GM23338 (cell line): ENCODE results near the gene LPP. TPM values are rescaled to one million over a fixed set of nuclear protein-coding genes. Genes with fewer than 3 reads are reported as not detected.

Source experiments
- ATAC-seq: fragments of 200-7000 bp; cut with Tn5 transposase; 3 replicates; pipeline ENCODE4 v1.9.1; 2020
- DNase-seq: peaks from one replicate; pipeline ENCODE4 v3.0.0-alpha.2; 2015; ENCODE audit warnings: low spot score
- H2AFZ ChIP-seq: fragments of 200-600 bp; sonication (generic); 2 replicates; pipeline ENCODE4 v1.8.0; 2016; ENCODE audit warnings: antibody characterized with exemption, mild to moderate bottlenecking, moderate library complexity
- H3F3A ChIP-seq: fragments of 200-600 bp; sonication (generic); replicated peaks from 2 replicates; pipeline ENCODE4 v1.8.0; 2017; ENCODE audit warnings: antibody characterized with exemption, mixed run types, low read depth
- H3K27ac ChIP-seq: fragments of 200-600 bp; sonication (generic); 2 replicates; pipeline ENCODE4 v1.6.1; 2016; ENCODE audit warnings: low read depth
- H3K27me3 ChIP-seq: fragments of 200-600 bp; sonication (generic); 2 replicates; pipeline ENCODE4 v1.8.0; 2016; ENCODE audit warnings: mild to moderate bottlenecking, mixed run types, moderate library complexity; ENCODE audit not compliant: insufficient read depth
- H3K36me3 ChIP-seq: fragments of 200-600 bp; sonication (generic); 2 replicates; pipeline ENCODE4 v1.8.0; 2016; ENCODE audit warnings: mild to moderate bottlenecking; ENCODE audit not compliant: insufficient read depth
- H3K4me1 ChIP-seq: fragments of 200-600 bp; sonication (generic); 2 replicates; pipeline ENCODE4 v1.8.0; 2016; ENCODE audit warnings: mild to moderate bottlenecking, moderate library complexity; ENCODE audit not compliant: insufficient read depth
- H3K4me2 ChIP-seq: fragments of 200-600 bp; sonication (generic); 2 replicates; pipeline ENCODE4 v1.7.1; 2017; ENCODE audit warnings: mixed run types
- H3K4me3 ChIP-seq: fragments of 200-600 bp; sonication (generic); 2 replicates; pipeline ENCODE4 v1.6.1; 2016; ENCODE audit warnings: mixed run types
- H3K79me2 ChIP-seq: fragments of 200-600 bp; sonication (generic); replicated peaks from 2 replicates; pipeline ENCODE4 v1.8.0; 2017; ENCODE audit warnings: mild to moderate bottlenecking; ENCODE audit not compliant: insufficient read depth
- H3K9me2 ChIP-seq: fragments of 200-600 bp; sonication (generic); 2 replicates; pipeline ENCODE4 v1.8.0; 2017; ENCODE audit not compliant: insufficient read depth
- H4K20me1 ChIP-seq: fragments of 200-600 bp; sonication (generic); replicated peaks from 2 replicates; pipeline ENCODE4 v1.8.0; 2017; ENCODE audit warnings: mild to moderate bottlenecking; ENCODE audit not compliant: insufficient read depth
- H3K27ac Mint-ChIP-seq: 2 replicates; pipeline ENCODE4 v1.8.0; 2020; ENCODE audit warnings: inconsistent platforms, mild to moderate bottlenecking, moderate library complexity, mixed read lengths
- H3K27me3 Mint-ChIP-seq: 3 replicates; pipeline ENCODE4 v1.8.0; 2022; ENCODE audit warnings: low read depth, mild to moderate bottlenecking, moderate library complexity, mixed read lengths, inconsistent platforms; ENCODE audit not compliant: insufficient read depth, poor library complexity
- H3K36me3 Mint-ChIP-seq: 3 replicates; pipeline ENCODE4 v1.8.0; 2021; ENCODE audit warnings: low read depth, mild to moderate bottlenecking, inconsistent platforms, moderate library complexity, mixed read lengths
- H3K4me1 Mint-ChIP-seq: 3 replicates; pipeline ENCODE4 v1.8.0; 2020; ENCODE audit warnings: mild to moderate bottlenecking, inconsistent platforms, mixed read lengths
- H3K4me3 Mint-ChIP-seq: 3 replicates; pipeline ENCODE4 v1.8.0; 2021; ENCODE audit warnings: moderate library complexity, mild to moderate bottlenecking, inconsistent platforms, mixed read lengths
- H3K9me3 Mint-ChIP-seq: 3 replicates; pipeline ENCODE4 v1.8.0; 2020; ENCODE audit warnings: moderate library complexity, mild to moderate bottlenecking, inconsistent platforms, mixed read lengths
- CREB1 ChIP-seq: fragments of 250-450 bp; sonication (Bioruptor Pico); IDR thresholded peaks from 2 replicates; pipeline ENCODE4 v1.5.0; 2020; ENCODE audit warnings: low read depth, mild to moderate bottlenecking, moderate library complexity
- ETS1 ChIP-seq: IDR thresholded peaks from 2 replicates; pipeline ENCODE4 v1.6.1; 2016; ENCODE audit warnings: antibody characterized with exemption
- EZH2 ChIP-seq: fragments of 200-600 bp; sonication (generic); IDR thresholded peaks from one replicate; pipeline ENCODE4 v1.8.0; 2017; ENCODE audit warnings: antibody characterized with exemption, mild to moderate bottlenecking, low read depth; ENCODE audit not compliant: unreplicated experiment
- EZH2phosphoT487 ChIP-seq: fragments of 200-600 bp; sonication (generic); IDR thresholded peaks from one replicate; pipeline ENCODE4 v1.8.1; 2018; ENCODE audit warnings: antibody characterized with exemption; ENCODE audit not compliant: unreplicated experiment
- JUNB ChIP-seq: IDR thresholded peaks from one replicate; pipeline ENCODE4 v1.6.1; 2016; ENCODE audit warnings: antibody characterized with exemption; ENCODE audit not compliant: unreplicated experiment
- POLR2AphosphoS5 ChIP-seq: IDR thresholded peaks from 2 replicates; pipeline ENCODE4 v1.6.1; 2016; ENCODE audit warnings: antibody characterized with exemption, low read depth
- STAT1 ChIP-seq: IDR thresholded peaks from one replicate; pipeline ENCODE4 v1.6.1; 2016; ENCODE audit warnings: antibody characterized with exemption; ENCODE audit not compliant: unreplicated experiment
- ZNF114 ChIP-seq: fragments of 250-450 bp; sonication (Bioruptor Pico); IDR thresholded peaks from 2 replicates; pipeline ENCODE4 v1.5.0; 2020; ENCODE audit warnings: mild to moderate bottlenecking, moderate library complexity
- ZNF331 ChIP-seq: fragments of 250-450 bp; sonication (Bioruptor Pico); IDR thresholded peaks from 2 replicates; pipeline ENCODE4 v1.5.0; 2020; ENCODE audit warnings: low read depth, mild to moderate bottlenecking, moderate library complexity
- polyA plus RNA-seq: library from polyadenylated mRNA; unstranded; fragments of >200 nt; fragmentation: Nextera tagmentation; extraction: Ambion mirVana; gene quantifications from 2 replicates; pipeline ENCODE4 v1.2.1, GENCODE V29; 2016
- total RNA-seq: library from RNA; depleted of rRNA; stranded (reverse); fragments of >200 nt; shearing (Covaris generic); gene quantifications from 2 replicates; pipeline ENCODE4 v1.2.3, GENCODE V29; 2014
- TF ChIP-seq, protein P1 (sequence below): IDR thresholded peaks from one replicate; pipeline ENCODE4 v1.6.1; 2018; ENCODE audit warnings: antibody characterized with exemption; ENCODE audit not compliant: unreplicated experiment
- TF ChIP-seq, protein P2 (sequence below), 2 experiments: fragments of 200-600 bp in 1 of 2; sonication (generic) in 1 of 2; conservative IDR thresholded peaks; 2 replicates each; pipeline versions ENCODE4 v1.5.1 to v1.6.1; 2016 to 2017; ENCODE audit warnings: antibody characterized with exemption in 2 of 2, low read depth in 2 of 2, mild to moderate bottlenecking in 2 of 2, moderate library complexity in 1 of 2
- TF ChIP-seq, protein P3 (sequence below): fragments of 250-450 bp; sonication (Bioruptor Pico); IDR thresholded peaks from 2 replicates; pipeline ENCODE4 v1.5.0; 2020; ENCODE audit warnings: mild to moderate bottlenecking, moderate library complexity

Gene LPP
- total and polyA plus RNA-seq, 2 experiments from 2014 or later: 23.0 to 35.2 TPM

GRCh38 chr3:188764609-188765008 lies 610.7 kb downstream of the LPP start:
- Mint-ChIP-seq H3K27ac (no peak overlapping the region), H3K36me3 (no peaks in the 10 kb centered on the region), H3K9me3 (no peaks in the 10 kb centered on the region), H3K4me3 (no peak overlapping the region), H3K4me1 (peaks cover 5% of the 10 kb centered on the region), H3K27me3 (no peaks in the 10 kb centered on the region)
- no peak for DNase-seq
- Histone ChIP-seq H3K4me2 (no peak overlapping the region), H3K27ac (no peak overlapping the region), H3K27me3 (no peaks in the 10 kb centered on the region), H3K9me2 (no peaks in the 10 kb centered on the region), H3K79me2 (no peaks in the 10 kb centered on the region), H2AFZ (no peak overlapping the region), H3K4me1 (no peaks in the 10 kb centered on the region), H4K20me1 (no peaks in the 10 kb centered on the region), H3K36me3 (no peaks in the 10 kb centered on the region), H3F3A (no peaks in the 10 kb centered on the region), H3K4me3 (no peak overlapping the region)
- no peak for ATAC-seq
- TF ChIP-seq ZNF331 (CRISPR knock-in tag): no peak
- TF ChIP-seq, protein P1, sequence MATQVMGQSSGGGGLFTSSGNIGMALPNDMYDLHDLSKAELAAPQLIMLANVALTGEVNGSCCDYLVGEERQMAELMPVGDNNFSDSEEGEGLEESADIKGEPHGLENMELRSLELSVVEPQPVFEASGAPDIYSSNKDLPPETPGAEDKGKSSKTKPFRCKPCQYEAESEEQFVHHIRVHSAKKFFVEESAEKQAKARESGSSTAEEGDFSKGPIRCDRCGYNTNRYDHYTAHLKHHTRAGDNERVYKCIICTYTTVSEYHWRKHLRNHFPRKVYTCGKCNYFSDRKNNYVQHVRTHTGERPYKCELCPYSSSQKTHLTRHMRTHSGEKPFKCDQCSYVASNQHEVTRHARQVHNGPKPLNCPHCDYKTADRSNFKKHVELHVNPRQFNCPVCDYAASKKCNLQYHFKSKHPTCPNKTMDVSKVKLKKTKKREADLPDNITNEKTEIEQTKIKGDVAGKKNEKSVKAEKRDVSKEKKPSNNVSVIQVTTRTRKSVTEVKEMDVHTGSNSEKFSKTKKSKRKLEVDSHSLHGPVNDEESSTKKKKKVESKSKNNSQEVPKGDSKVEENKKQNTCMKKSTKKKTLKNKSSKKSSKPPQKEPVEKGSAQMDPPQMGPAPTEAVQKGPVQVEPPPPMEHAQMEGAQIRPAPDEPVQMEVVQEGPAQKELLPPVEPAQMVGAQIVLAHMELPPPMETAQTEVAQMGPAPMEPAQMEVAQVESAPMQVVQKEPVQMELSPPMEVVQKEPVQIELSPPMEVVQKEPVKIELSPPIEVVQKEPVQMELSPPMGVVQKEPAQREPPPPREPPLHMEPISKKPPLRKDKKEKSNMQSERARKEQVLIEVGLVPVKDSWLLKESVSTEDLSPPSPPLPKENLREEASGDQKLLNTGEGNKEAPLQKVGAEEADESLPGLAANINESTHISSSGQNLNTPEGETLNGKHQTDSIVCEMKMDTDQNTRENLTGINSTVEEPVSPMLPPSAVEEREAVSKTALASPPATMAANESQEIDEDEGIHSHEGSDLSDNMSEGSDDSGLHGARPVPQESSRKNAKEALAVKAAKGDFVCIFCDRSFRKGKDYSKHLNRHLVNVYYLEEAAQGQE: no peak
- no peak for TF ChIP-seq ETS1
- TF ChIP-seq POLR2AphosphoS5: no peak
- no peak for TF ChIP-seq JUNB
- TF ChIP-seq ZNF114 (CRISPR knock-in tag): no peak
- no peak for TF ChIP-seq STAT1
- TF ChIP-seq EZH2phosphoT487: no peak
- TF ChIP-seq, protein P2, sequence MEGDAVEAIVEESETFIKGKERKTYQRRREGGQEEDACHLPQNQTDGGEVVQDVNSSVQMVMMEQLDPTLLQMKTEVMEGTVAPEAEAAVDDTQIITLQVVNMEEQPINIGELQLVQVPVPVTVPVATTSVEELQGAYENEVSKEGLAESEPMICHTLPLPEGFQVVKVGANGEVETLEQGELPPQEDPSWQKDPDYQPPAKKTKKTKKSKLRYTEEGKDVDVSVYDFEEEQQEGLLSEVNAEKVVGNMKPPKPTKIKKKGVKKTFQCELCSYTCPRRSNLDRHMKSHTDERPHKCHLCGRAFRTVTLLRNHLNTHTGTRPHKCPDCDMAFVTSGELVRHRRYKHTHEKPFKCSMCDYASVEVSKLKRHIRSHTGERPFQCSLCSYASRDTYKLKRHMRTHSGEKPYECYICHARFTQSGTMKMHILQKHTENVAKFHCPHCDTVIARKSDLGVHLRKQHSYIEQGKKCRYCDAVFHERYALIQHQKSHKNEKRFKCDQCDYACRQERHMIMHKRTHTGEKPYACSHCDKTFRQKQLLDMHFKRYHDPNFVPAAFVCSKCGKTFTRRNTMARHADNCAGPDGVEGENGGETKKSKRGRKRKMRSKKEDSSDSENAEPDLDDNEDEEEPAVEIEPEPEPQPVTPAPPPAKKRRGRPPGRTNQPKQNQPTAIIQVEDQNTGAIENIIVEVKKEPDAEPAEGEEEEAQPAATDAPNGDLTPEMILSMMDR (conservative IDR thresholded peaks at IDR 0.05; ENCODE audit: low read depth in 2 of 2): no peak
- TF ChIP-seq, protein P3, sequence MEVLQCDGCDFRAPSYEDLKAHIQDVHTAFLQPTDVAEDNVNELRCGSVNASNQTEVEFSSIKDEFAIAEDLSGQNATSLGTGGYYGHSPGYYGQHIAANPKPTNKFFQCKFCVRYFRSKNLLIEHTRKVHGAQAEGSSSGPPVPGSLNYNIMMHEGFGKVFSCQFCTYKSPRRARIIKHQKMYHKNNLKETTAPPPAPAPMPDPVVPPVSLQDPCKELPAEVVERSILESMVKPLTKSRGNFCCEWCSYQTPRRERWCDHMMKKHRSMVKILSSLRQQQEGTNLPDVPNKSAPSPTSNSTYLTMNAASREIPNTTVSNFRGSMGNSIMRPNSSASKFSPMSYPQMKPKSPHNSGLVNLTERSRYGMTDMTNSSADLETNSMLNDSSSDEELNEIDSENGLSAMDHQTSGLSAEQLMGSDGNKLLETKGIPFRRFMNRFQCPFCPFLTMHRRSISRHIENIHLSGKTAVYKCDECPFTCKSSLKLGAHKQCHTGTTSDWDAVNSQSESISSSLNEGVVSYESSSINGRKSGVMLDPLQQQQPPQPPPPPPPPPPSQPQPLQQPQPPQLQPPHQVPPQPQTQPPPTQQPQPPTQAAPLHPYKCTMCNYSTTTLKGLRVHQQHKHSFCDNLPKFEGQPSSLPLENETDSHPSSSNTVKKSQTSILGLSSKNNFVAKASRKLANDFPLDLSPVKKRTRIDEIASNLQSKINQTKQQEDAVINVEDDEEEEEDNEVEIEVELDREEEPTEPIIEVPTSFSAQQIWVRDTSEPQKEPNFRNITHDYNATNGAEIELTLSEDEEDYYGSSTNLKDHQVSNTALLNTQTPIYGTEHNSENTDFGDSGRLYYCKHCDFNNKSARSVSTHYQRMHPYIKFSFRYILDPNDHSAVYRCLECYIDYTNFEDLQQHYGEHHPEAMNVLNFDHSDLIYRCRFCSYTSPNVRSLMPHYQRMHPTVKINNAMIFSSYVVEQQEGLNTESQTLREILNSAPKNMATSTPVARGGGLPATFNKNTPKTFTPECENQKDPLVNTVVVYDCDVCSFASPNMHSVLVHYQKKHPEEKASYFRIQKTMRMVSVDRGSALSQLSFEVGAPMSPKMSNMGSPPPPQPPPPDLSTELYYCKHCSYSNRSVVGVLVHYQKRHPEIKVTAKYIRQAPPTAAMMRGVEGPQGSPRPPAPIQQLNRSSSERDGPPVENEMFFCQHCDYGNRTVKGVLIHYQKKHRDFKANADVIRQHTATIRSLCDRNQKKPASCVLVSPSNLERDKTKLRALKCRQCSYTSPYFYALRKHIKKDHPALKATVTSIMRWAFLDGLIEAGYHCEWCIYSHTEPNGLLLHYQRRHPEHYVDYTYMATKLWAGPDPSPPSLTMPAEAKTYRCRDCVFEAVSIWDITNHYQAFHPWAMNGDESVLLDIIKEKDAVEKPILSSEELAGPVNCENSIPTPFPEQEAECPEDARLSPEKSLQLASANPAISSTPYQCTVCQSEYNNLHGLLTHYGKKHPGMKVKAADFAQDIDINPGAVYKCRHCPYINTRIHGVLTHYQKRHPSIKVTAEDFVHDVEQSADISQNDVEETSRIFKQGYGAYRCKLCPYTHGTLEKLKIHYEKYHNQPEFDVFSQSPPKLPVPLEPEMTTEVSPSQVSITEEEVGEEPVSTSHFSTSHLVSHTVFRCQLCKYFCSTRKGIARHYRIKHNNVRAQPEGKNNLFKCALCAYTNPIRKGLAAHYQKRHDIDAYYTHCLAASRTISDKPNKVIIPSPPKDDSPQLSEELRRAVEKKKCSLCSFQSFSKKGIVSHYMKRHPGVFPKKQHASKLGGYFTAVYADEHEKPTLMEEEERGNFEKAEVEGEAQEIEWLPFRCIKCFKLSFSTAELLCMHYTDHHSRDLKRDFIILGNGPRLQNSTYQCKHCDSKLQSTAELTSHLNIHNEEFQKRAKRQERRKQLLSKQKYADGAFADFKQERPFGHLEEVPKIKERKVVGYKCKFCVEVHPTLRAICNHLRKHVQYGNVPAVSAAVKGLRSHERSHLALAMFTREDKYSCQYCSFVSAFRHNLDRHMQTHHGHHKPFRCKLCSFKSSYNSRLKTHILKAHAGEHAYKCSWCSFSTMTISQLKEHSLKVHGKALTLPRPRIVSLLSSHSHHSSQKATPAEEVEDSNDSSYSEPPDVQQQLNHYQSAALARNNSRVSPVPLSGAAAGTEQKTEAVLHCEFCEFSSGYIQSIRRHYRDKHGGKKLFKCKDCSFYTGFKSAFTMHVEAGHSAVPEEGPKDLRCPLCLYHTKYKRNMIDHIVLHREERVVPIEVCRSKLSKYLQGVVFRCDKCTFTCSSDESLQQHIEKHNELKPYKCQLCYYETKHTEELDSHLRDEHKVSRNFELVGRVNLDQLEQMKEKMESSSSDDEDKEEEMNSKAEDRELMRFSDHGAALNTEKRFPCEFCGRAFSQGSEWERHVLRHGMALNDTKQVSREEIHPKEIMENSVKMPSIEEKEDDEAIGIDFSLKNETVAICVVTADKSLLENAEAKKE (CRISPR knock-in tag): no peak
- no peak for TF ChIP-seq CREB1
- no peak for TF ChIP-seq EZH2
